GM18498 (cell line): ENCODE measurements around the gene UFD1.

Source experiments
- ATAC-seq: cut with Tn5 transposase; IDR thresholded peaks from one replicate; pipeline ENCODE4 v1.9.1; 2021; ENCODE audit warnings: mild to moderate bottlenecking, moderate library complexity; ENCODE audit not compliant: unreplicated experiment

The UFD1 gene

DNA sequence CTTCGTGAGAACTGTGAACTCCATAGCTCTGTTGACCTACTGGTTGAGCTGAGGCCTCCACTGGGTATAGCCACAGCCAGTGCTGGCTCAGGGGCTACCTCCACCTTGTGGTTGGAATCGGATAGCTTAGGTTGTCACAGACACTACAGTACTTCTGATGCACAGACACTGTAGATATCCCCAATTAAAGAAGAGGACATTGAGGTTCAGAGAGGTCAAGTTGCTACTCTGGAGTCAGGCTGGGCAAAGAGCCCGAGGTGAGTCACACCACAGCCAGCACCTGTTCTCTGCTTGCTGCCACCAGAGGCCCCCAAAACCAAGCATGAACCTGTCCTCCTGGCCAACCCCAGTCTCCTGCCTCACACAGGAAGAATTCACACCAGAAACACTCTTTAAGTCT is 5.4 kb downstream of the UFD1 start:
- ATAC-seq: no peak

DNA sequence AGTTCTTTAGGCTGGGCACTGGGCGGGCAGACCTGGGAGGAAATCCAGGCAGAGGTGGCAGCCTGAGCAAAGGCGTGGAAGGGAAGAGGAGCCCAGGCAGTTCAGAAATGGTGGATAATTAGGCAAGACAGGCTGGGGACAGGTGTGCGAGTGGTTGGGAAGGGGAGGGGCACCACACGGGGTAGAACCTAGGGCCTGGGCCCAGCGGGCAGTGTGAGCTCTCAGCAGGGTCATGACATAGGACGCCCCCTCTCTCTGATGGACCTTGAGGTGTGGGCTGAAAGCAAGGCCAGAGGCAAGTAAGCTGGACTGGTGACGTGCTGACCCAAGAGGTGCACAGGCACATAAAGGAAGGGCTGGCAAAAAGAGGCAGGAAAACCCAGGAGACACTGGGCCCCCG is 6.8 kb downstream of the UFD1 start:
- no peak for ATAC-seq

DNA sequence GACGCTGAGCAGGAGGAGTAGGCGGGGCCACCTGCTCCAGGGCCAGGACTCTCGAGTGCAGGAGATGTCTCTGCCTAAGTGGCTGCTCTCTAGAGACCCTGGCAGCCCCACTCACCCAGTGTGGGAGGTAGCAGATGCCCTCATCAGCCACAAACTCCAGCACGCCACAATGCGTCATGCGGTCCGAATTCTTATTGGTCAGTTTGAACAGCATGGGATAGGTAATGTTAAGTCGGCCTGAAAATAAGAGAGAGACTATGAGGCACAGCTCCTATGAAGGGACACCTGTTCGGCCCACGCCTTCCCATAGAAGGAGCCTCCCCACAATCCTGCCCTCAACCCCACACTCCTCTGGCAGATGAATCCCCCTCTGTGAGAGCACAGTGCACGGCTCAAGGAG is 7.4 kb downstream of the UFD1 start:
- ATAC-seq: no peak

DNA sequence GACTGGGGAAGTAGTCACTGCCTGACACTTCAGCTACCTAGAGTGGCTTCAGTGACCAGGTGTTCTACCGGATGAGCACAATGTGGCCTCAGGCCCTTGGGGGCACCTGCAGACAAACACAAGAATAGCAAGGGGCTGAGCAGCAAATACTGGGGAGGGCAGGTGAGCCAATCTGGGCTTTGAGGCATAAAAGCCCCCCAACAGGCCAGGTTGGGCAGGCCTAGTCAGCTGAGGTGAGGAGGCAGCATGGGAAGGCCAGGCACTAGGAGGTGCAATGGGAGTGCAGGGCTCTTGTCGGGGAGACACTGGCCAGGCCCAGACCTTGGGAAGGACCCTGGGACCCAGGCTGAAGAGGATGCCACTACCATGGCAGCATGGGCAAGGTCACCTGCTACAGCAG is 9.0 kb downstream of the UFD1 start:
- no peak for ATAC-seq

DNA sequence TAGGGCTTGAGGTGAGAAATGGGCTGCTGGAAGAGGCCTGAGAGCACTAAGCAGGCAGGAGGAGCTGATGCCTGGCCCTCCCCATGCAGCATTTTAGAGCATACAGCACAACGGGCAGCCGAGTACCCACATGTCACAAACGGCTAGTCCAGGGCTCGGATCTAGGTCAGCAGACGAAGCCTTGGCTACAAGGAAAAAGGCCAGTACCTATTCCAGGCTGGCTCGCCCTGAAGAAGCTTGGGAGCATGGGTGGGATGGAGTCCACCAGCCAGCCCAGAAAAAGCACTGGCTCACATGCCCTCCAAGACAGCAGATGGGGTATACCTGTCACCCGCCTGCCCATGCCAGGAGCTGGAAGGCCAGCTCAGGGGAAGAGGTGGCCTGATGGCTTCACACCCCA is 9.6 kb downstream of the UFD1 start:
- ATAC-seq: no peak

DNA sequence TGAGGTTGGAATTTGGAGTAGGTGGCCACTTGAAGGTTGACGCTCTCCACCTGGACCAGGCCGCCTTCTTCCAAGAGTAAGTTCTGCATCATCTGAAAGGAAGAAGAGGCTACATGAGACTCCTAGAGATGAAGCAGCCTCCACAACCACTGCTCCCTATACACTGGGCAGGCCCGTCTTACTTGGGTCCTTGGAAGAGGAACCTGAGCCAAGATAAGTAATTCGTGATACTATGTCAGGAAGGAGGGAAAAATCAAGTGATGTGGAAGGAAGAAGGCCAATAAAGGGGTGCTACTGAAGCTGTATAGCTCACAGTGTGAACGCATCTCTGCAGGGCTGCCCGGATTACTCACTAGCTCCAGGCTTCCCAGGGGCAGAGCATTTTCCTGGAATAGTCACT is 11.1 kb downstream of the UFD1 start:
- no peak for ATAC-seq

DNA sequence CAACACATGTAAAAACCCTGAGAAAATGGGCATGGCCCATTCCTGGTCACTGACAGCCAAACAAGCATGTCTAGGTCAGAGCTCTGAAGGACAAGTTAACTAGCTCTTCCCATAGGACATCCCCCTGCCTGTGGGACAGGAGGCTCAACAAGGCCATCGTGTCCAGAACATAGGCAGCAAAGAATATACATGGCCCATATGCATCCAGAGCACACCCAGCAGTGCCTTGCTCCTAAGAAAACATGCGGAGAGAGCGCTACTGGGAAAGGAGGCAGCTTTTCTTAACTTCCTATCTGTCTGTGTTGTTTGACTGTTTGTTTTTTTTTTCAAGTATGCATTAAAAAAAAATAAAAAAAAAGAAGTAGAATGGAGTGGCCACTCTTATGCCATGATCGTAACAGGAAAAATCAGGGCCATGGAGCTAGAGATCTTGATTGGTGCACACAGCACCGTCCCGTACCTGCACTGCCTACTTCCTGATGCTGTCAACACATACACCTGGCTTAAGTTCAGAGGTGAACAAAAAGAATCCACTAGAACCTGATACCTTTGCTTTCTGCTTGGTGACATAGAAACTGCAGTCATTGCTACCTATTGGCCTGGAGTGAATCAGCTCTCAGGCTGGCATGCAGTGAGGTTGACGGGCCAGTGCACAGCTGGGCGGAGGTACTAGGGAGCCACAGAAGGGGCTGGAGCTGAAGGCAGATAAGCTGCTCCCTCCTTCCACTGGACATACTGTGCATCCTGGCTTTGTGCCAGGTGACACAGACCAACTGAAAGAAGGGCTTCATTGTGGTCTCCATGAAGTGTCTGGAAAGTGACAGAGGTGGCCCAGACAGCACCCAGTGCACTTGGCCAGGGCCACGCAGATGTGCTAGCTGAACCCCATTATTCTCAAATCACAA is 11.9 kb downstream of the UFD1 start:
- no peak for ATAC-seq

DNA sequence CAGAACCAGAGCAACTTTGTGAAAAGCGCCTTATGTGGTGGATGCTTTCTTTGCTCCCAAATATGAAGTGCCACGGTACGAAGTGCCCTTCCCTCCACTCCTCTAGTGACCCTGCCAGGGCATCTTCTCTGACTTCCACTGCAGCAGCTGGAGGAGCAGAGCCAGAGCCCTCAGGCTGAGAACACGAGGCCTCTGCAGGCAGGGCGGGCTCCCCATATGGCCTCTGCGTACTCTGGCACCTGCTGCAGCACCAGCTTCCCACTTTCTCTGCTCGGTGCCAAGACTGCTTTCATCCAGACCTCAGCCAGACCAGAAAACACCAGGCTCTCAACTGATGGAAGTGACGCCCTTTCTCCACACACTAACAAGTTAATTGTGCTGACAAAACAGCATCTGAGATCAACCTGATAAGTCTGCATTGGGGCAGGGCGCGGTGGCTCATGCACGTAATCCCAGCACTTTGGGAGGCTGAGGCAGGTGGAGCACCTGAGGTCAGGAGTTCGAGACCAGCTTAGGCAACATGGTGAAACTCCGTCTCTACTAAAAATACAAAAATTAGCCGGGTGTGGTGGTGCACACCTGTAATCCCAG is 12.8 kb downstream of the UFD1 start:
- ATAC-seq: no peak

DNA sequence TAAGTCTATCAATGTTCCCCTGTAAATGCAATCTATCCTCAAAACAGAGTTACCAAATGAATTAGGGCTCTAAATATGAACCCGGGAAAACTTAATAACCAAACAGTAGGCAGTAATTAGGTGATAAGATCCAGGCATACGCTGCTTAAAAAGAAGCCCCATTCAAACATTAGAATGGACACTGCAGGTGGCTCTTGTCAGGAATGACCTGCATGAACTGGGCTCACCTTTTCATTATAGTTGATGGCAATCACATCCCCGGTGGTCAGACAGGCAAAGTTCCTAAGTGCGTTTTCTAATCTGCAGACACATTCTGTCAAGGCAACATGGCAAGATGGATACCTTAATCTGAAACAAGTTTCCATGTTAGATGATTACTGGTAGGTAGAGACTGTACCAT is 14.0 kb downstream of the UFD1 start:
- no peak for ATAC-seq

DNA sequence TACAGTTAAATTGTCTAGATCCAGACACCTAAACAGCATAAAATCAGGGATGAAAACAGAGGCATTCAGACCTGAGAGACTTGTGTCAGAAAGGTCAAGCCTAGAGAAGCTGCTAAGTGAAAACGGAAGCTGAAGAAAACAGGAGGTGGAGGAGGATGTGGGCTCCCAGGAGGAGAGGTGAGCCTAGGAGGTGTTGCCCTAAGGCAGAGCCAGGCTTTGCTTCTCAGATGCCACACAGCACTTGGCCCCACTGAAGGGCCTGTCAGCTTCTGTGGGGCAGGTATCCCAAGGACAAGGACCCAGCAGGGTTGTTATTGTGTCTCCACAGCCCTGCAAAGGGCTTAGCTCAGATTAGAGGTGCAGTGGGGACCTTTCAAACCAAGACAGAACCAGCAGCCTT is 14.4 kb downstream of the UFD1 start:
- ATAC-seq: no peak

DNA sequence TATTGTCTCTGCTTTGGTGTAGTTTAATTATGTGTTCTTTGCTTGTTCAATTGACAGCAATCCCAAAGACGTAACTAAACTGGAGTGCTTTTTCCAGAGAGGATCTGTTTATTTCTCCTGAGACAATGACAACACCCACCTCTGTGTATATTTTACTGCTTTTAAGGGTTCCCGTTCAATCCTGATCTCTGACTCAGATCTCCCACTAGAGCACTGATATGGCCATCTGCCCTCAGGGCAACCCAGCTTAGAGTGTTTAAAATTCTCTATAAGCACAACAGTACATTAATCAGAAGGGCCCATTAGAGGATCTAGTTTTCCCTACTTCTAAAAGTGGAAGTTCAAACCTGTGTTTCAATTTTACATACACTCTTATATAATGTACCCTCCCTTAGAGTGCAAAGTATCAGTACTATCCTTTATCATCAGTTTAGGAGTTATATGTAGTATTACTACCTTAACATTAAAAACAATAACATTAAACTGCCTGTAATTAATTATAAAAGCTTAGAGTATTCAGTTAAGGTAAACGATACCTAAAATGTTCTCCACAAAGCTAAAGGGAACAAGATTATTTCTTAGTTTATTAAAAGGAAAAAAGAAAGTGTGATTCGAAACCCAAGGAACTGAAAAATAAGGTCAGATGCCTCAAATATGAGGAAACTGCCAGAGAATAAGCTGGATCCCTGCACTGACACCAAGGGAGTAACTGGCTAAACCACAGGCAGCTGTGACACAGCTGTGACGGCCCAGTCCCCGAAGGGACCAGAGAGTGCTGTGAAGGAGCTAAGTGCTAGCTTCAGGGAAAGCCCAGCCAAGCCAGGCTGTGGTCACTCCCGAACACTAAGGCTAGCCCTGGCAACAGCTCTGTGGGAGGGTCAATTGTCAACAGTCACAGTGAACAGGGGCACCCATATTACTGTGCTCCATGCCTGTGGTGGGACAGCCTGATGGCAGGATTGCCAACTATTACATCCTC is 15.2 kb downstream of the UFD1 start:
- no peak for ATAC-seq

DNA sequence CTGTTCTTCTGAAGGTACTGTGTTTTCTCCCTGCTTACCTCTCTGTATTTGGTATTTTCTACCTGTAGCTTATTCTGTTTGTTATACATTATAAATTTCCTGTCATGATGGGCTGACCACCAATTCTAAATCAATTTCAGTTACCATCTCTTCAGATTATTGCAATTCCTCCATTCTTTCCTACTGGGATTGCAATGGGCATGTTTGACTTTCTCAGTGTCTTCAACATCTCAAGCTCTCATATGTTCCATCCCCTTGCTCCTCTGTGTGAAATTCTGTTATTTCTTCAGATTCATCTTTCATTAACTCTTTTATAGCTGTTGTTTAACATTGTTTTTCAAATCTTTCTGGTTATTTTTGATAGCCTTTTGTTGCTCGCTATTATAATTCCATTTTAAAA is 16.0 kb downstream of the UFD1 start:
- ATAC-seq: no peak

DNA sequence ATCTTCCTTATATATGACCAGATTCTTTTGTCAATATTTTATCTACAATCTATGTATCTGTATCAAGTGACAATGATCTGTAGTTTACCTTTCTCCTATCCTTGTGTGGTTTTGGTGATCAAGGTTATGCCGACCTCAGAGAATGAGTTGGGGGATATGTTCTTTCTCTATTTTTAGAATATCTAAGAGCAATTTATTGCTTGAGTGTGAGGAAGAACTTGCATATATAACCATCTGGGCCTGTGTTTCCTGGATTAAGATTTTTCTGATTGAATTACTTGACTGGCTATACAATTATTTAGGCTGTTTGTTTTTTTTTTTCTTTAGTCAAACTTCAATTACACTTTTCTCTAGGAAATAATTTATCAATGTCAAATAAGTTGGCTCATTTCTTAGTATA is 17.5 kb downstream of the UFD1 start:
- ATAC-seq: no peak

DNA sequence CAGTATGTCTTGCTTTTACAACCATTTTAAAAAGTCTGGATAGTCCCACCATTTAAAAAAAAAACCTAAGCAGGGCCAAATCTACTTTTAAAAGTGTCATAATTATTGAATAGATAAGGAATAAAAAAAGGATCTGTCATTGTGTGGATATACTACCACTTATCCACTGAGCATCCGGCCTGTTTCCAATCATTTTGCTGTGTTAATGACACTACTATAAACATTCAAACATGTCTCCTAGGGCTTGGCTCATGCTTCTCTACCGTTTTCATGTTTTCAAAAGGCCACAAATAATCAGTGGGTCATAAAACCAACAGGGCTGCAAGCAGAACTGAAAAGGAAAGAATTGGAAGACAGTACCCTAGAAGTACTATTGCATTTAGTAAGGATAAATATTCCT is 19.0 kb downstream of the UFD1 start:
- no peak for ATAC-seq

DNA sequence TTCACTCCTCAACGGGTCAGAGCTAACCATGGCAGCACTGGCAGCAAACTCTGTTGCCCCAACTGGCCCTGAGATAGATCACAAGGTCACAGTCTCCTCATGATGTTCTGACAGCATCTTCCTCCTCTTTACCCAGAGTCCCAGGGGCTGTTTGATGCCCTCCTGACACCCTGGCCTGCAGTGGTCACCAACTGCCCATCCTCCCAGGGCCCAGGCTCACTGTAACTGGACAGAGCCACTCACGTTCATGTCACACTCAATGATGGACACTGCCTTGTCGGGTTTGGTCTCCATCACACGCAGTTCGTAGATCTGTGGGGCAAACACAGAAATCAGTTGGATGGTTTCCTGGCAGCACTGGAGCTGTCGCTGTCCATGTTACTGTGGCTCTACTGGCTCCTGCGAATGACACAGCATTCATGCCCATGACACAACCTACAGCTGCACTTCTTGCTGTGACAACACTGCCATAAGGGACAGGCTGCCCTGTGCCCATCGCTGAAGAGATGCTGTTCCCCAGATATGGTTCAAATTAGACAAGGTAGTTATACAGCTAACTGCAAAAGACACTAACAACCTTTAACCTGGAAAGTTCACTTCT is 21.1 kb downstream of the UFD1 start:
- no peak for ATAC-seq

DNA sequence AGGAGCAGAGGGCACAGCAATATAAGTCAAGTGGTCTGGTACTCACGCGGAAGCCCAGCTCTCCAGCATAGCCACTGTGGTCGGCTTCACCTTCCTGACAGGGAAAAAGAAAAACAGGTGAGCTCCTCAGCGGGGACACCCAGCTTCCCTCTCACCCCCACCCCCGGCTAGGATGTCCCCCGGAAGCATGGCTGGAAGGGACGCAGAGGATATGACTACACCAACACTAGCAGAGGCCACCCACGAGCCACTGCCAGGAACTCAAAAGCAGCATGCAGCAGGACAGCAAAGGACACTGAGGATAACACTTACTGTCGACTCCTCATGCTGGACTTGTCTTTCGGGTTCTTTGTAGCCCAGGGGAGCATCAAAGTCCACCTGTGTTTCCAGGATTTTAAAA is 22.5 kb downstream of the UFD1 start:
- ATAC-seq: no peak

DNA sequence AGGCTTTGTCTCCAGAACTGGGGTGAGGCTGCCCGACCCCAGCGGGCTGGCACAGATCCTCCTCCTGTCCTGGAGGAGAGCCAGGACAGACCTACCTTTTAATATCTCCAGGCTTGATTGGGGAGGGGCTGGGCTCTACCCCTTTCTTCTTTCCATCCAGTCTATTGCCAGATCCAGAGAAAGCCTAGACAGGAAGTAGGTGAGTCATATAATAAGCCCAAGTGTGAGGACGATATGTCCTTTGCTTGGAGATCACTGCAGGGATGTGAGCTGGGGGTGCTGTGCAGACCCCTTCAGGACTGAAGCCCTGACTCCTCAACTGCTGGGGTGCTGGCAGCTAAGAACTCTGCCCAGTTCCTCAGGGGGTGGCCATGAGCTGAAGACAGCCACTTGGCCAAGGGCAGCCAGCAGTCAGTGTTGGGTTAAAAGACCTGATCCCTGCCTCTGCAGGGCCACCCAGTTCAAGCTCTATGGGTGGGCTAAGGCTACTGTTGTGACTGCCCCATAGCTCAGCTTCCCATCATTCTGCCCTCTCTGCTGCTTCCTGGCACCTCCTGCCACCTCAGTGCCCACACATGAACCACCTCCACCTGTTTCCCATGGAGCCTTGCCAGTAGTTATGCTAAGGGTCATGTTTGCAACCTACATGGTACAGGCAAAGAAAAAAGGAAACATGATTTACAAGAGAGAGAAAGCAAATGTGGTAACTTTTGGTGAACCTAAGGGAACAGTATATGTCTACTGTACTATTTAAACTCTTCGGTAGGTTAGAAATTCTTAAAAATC is 23.2 kb downstream of the UFD1 start:
- ATAC-seq: no peak

DNA sequence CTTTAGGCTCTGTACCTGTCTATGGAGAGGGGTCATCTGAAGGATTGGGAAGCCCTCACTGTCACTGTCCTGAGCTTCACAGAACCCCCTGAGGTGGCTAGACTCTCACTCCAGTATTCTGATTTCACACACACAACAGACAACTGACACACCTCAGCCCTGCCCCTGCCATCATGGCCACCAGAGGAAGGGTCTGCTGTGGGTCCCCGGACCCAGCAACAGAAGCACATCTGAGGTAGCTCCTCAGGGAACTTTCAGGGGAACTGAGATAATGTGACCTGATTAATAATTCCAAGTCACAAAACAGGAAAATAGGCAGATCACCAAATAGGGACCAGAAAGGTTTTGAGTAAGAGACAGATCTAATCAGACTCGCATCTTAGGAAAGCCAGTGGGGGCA is 24.0 kb downstream of the UFD1 start:
- ATAC-seq: no peak

DNA sequence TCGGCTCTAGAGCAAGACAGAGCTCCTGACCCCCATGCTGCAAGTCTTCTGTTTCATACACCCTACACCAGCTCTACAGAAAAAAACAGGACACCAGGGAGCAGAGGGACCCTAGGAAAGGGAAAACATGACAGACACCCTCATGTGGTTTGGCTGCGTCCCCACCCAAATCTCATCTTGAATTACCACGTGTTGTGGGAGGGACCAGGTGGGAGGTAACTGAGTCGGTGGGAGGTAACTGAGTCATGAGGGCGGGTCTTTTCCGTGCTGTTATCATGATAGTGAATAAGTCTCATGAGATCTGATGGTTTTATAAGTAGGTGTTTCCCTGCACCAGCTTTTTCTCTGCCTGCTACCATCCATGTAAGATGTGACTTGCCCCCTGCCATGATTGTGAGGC is 24.8 kb downstream of the UFD1 start:
- no peak for ATAC-seq

DNA sequence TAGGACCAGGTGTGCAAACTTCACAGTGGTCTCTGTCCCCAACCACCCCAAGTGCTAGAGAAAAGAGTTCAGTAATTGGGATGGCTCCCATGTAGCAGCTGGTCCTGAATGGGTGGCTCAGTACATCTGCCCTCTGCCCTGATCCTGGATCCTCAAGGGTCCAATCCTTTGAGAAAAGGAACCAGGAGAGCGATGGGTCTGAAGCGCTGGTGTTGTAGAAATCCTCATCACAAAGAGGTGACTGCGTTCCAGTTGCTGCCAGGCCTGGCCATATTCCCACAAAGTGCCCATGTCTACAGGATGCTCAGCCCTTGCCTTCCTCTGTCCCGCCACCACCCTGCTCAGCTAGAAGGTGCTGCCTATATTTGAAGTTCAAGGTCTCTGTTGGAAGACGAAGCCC is 25.3 kb downstream of the UFD1 start:
- no peak for ATAC-seq
